Osteocyte (in vitro differentiated cells): ENCODE measurements around the gene EFNA3. TPM values are rescaled to one million over a fixed set of nuclear protein-coding genes. Genes with fewer than 3 reads are reported as not detected.

Source experiments
- DNase-seq: peaks from one replicate; pipeline ENCODE4 v3.0.0; 2021; ENCODE audit warnings: mixed read lengths; ENCODE audit not compliant: unreplicated experiment; ENCODE audit errors: extremely low spot score
- H3K27ac Mint-ChIP-seq: one replicate; pipeline ENCODE4 v1.8.0; 2021; ENCODE audit warnings: mild to moderate bottlenecking, mixed read lengths; ENCODE audit not compliant: unreplicated experiment
- H3K27me3 Mint-ChIP-seq: one replicate; pipeline ENCODE4 v1.8.0; 2021; ENCODE audit warnings: mixed read lengths; ENCODE audit not compliant: unreplicated experiment
- H3K36me3 Mint-ChIP-seq: one replicate; pipeline ENCODE4 v1.8.0; 2021; ENCODE audit warnings: mixed read lengths; ENCODE audit not compliant: unreplicated experiment
- H3K4me1 Mint-ChIP-seq: one replicate; pipeline ENCODE4 v1.8.0; 2021; ENCODE audit warnings: mixed read lengths; ENCODE audit not compliant: unreplicated experiment
- H3K4me3 Mint-ChIP-seq: one replicate; pipeline ENCODE4 v1.8.0; 2021; ENCODE audit warnings: mild to moderate bottlenecking, moderate library complexity, mixed read lengths; ENCODE audit not compliant: unreplicated experiment
- H3K9me3 Mint-ChIP-seq: one replicate; pipeline ENCODE4 v1.8.0; 2021; ENCODE audit warnings: mixed read lengths; ENCODE audit not compliant: unreplicated experiment
- total RNA-seq: library from RNA; stranded (reverse); gene quantifications from 2 replicates; pipeline ENCODE4 v1.2.1, GENCODE V29; 2021
- TF ChIP-seq, protein P1 (sequence below): fragments of 200-600 bp; sonication (generic); IDR thresholded peaks from 2 replicates; pipeline ENCODE4 v1.5.0; 2021; ENCODE audit warnings: antibody characterized with exemption, mild to moderate bottlenecking, moderate library complexity

Gene EFNA3
- total RNA-seq, 1 donor from 2014 or later, result 2.9 TPM

GRCh38 chr1:155131285-155131684, 52.6 kb downstream of the EFNA3 start:
- Mint-ChIP-seq H3K4me1 (peaks cover 61% of the 10 kb centered on the region), H3K36me3 (peaks cover 13% of the 10 kb centered on the region), H3K27me3 (no peaks in the 10 kb centered on the region), H3K4me3 (peak overlapping the region; percentile 85), H3K27ac (no peak overlapping the region), H3K9me3 (no peaks in the 10 kb centered on the region)
- no peak for DNase-seq
- TF ChIP-seq, protein P1, sequence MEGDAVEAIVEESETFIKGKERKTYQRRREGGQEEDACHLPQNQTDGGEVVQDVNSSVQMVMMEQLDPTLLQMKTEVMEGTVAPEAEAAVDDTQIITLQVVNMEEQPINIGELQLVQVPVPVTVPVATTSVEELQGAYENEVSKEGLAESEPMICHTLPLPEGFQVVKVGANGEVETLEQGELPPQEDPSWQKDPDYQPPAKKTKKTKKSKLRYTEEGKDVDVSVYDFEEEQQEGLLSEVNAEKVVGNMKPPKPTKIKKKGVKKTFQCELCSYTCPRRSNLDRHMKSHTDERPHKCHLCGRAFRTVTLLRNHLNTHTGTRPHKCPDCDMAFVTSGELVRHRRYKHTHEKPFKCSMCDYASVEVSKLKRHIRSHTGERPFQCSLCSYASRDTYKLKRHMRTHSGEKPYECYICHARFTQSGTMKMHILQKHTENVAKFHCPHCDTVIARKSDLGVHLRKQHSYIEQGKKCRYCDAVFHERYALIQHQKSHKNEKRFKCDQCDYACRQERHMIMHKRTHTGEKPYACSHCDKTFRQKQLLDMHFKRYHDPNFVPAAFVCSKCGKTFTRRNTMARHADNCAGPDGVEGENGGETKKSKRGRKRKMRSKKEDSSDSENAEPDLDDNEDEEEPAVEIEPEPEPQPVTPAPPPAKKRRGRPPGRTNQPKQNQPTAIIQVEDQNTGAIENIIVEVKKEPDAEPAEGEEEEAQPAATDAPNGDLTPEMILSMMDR, result no peak

DNA sequence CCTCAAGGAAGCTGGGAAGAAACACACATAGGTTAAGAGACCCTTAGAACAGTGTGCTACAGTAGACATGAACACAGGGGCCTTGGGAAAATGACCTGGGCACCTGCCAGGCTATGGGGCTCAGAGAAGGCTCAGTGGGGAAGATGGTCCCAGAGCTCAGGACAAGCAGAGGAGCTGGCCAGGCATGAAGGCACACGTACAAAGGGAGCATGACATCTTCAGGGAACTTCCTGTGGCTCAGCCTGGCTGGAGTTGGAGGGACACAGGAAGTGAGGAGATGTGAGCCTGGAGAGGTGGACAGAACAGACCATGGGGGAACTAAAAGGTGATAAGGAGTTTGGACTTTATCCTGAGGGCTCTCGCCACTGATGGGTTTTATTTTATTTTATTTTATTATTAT, 53.2 kb downstream of the EFNA3 start:
- no peak overlapping the region for H3K4me3 Mint-ChIP-seq
- H3K4me1 Mint-ChIP-seq, result peaks cover 61% of the 10 kb centered on the region
- DNase-seq, result no peak
- H3K36me3 Mint-ChIP-seq, result peaks cover 13% of the 10 kb centered on the region
- H3K27me3 Mint-ChIP-seq, result no peaks in the 10 kb centered on the region
- H3K9me3 Mint-ChIP-seq, result no peaks in the 10 kb centered on the region
- no peak overlapping the region for H3K27ac Mint-ChIP-seq
- TF ChIP-seq, protein P1, result no peak

DNA sequence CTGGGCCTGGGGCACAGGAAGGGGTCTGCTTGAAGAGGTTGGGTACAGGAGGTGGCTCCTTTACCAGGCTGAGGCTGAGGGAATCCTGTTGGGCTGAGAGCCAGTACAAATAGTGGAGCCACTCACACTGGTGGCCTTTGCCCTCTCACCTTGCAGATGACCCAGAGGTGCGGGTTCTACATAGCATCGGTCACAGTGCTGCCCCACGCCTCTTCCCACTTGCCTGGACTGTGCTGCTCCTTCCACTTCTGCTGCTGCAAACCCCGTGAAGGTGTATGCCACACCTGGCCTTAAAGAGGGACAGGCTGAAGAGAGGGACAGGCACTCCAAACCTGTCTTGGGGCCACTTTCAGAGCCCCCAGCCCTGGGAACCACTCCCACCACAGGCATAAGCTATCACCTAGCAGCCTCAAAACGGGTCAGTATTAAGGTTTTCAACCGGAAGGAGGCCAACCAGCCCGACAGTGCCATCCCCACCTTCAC, 55.2 kb downstream of the EFNA3 start:
- TF ChIP-seq, protein P1, result no peak
- H3K27me3 Mint-ChIP-seq, result no peaks in the 10 kb centered on the region
- H3K4me3 Mint-ChIP-seq, result no peak overlapping the region
- no peaks in the 10 kb centered on the region for H3K9me3 Mint-ChIP-seq
- H3K4me1 Mint-ChIP-seq, result peaks cover 63% of the 10 kb centered on the region
- H3K36me3 Mint-ChIP-seq, result peaks cover 16% of the 10 kb centered on the region
- H3K27ac Mint-ChIP-seq, result peak overlapping the region; percentile 47
- DNase-seq, result no peak

DNA sequence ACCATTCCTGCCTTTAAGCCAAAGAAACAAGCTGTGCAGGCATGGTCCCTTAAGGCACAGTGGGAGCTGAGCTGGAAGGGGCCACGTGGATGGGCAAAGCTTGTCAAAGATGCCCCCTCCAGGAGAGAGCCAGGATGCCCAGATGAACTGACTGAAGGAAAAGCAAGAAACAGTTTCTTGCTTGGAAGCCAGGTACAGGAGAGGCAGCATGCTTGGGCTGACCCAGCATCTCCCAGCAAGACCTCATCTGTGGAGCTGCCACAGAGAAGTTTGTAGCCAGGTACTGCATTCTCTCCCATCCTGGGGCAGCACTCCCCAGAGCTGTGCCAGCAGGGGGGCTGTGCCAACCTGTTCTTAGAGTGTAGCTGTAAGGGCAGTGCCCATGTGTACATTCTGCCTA, 55.7 kb downstream of the EFNA3 start:
- H3K4me1 Mint-ChIP-seq, result peaks cover 61% of the 10 kb centered on the region
- DNase-seq, result no peak

GRCh38 chr1:155134880-155135414, 56.3 kb downstream of the EFNA3 start:
- Mint-ChIP-seq H3K9me3 (no peaks in the 10 kb centered on the region), H3K36me3 (peaks cover 16% of the 10 kb centered on the region), H3K4me3 (peak overlapping the region; percentile 95), H3K27me3 (no peaks in the 10 kb centered on the region), H3K4me1 (peaks cover 60% of the 10 kb centered on the region), H3K27ac (peak overlapping the region; percentile 99)
- TF ChIP-seq, protein P1, result no peak
- DNase-seq, result no peak

More for the DNA sequence above, 55.7 kb downstream of the EFNA3 start:
- Mint-ChIP-seq H3K4me3 (peak overlapping the region; percentile 95), H3K9me3 (no peaks in the 10 kb centered on the region), H3K36me3 (peaks cover 16% of the 10 kb centered on the region), H3K27ac (peak overlapping the region; percentile 99), H3K27me3 (no peaks in the 10 kb centered on the region)
- TF ChIP-seq, protein P1, result no peak
